Measurements from ENCODE around the gene SDSL.
A peak's percentile ranks its signal among the peaks of the same experiment; 100 is the strongest.

The SDSL gene

DNA sequence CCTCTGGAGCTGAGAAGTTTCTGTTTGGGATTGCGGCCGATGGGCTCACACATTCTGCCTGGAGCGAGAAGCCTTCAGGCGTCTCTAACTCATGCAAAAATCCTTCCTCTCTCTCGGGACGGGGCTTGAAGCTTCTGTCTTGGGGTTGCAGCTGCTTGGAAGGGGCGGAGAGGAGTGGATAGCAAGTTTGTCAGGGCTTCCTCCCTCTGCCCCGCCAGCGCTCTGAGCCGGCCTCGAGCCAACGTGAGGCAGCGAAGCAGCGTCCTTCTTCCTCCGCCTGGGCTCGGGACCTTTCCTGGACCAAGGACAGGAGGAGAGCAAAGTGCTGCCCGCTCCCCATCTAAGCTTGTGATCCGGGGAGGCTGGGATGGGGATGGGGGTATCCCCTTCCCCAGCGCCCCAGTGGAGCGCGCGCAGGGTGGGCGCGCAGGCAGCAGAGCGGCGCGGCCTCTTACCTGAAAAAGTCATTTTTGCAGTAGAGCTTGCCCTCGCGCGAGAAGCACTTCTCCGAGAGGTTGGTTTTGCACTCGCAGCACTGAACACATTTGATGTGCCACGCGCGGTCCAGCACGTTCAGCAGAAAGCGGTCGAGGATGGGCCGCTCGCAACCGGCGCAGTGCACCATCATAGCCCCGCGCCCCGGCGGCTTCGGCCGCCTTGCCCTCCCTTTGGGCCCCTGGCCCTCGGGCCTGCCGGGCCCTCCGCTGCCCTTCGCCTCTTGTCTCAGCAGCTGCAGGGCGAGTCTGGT lies 48.9 kb downstream of the SDSL start:
- DNase-seq = peak; percentile 51

DNA sequence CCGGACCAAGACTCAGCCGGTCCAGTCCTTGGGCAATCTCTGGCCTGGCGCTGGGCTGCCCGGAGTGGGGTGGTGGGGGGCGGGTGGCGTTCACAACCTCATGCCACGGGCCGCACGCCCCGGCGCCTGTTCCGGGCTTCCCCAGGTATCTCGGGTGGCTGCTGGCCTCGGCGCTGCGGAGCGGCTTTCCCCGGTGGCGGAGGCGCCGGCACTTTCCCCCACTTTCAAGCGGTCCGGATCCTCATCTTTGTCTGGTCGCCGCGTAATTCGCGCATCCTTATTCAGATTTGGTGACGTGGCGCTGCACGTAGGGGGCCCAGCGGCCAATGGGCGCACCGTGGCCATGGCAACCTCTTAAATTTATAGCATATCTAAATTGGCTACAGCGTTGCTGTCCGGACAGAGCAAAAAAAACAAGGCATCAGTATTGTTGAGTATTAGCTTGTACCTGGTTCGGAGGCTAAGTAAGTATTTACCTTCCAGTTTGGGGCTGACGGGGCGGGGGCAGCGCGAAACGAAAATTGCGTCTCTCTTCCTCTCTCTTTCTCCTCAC lies 49.5 kb downstream of the SDSL start, which contains the start of gene LHX5:
Gene LHX5 (minus strand): TSS at position 253 of the 553 bp plus-strand sequence. CDS start 373 bp downstream, outside the sequence.
- DNase-seq = peak; percentile 52

- DNase-seq = no peak
Observed at GRCh38 chr12:113472191-113473121, 50.3 kb downstream of the SDSL start.

GRCh38 chr12:113473400-113473799 lies 51.2 kb downstream of the SDSL start:
- DNase-seq = no peak

DNA sequence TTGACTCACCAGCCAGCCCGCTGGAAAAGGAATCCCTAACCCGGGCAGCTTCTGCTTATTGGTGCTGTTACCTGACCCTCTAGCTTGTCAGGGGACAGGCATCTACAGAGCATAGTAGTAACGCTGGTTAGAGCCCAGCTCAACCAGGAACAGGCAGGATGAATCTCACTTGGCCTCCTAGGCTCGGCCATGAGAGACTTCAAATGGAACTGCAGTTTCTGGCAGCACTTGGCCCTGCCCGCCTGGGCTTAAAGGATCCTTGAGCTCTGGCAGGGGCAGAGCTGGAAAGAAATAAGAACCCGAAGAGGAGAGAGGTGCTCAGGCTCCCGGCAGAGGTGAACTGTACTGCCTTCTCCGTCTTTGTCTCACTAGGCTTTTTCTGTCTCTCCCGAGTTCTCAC lies 51.8 kb downstream of the SDSL start:
- DNase-seq = peak; percentile 51

- DNase-seq = no peak
Observed at GRCh38 chr12:113474635-113475436, 52.7 kb downstream of the SDSL start.

- peak; percentile 47 for DNase-seq
Observed at GRCh38 chr12:113475451-113476175, 53.4 kb downstream of the SDSL start.

GRCh38 chr12:113476176-113476986 lies 54.2 kb downstream of the SDSL start:
- peak; percentile 46 for DNase-seq

- DNase-seq = no peak
Observed at GRCh38 chr12:113477171-113477841, 55.1 kb downstream of the SDSL start.

DNA sequence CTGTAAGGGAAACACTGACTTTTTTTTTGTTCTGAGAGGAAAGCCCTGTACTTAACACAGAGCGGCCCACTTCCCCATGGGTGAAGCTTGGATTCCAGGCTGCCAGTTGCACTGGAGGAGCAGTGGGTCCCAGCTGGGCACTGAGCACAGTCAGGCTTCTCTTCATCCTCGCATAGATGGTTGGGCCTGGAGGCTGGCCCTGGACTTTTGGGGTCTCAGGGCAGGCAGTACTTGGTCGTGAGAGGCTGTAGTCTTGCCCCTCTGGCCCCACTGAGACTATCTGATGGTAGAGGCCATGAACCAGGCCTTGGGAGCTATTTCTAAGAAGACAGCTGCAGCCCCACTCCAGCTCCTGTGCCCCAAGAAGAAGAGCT lies 55.6 kb downstream of the SDSL start:
- no peak for DNase-seq

- DNase-seq = no peak
Observed at GRCh38 chr12:113478351-113479011, 56.3 kb downstream of the SDSL start.

GRCh38 chr12:113479216-113479589 lies 57.0 kb downstream of the SDSL start:
- no peak for DNase-seq

DNA sequence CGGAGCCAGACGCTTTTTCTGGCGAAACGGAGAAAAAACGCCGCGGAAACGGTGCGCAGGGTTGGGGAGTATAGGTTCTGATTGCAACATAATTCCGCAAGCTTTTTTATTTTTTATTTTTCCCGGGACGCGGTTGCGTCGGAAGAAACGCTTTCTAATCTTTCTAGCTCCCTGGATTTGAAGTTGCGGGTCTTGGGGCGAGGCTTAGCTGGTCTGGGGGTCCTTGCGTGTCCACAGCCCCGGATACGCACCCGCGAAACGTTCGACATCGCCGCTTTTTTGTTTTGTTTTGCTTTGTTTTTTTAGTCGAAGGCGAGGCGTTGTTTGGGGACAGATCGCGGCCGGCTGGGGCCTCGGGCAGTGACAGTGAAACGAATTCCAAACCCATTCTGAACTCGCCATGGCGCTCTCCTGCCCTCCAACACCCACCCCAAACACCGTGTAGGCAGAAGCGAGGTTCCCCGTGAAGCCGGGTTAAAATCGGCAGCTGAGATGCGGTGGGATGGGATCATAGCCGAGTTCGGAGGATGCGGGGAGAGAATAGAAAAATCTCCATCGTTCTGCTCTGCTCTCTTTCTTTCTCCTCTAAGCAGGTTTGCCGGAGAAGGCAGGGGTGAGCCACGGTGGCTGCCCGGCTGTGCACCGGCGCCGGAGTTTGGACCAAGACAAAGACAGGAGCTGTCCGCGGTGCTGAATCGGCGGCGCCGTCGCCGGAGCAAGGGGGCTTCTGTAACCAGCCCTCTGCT lies 57.6 kb downstream of the SDSL start:
- DNase-seq = peak; percentile 78

DNA sequence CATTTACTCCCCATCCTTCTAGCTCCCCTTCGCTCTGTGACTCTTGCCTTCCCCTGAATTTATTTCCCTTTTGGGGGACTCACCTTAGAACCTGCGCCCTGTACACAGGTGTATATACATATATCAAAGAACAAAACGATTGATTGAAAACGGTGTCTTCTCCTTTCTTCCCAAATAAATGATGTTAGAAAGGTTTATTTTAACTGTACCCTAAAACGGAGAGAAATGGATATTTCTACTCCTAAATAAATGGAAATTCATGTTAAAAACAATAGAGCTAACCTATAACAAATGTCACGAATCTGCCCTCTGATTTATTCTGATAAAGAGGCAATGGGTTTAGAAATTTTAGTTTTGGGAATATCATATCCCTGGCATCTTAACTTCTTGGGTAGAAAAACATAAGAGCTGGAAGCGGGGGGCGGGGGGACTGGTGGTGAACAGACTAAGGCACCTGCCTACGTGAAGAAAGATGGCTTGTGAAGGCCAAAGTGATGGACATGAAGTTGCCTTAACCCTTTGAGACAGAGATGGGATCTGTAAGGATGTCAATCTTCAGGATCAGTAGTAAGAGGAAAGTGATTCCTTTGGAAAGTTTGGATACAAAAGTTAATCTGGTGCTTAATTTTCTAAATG lies 58.3 kb downstream of the SDSL start:
- DNase-seq = no peak

- no peak for DNase-seq
Observed at GRCh38 chr12:113482334-113482733, 60.2 kb downstream of the SDSL start.

DNA sequence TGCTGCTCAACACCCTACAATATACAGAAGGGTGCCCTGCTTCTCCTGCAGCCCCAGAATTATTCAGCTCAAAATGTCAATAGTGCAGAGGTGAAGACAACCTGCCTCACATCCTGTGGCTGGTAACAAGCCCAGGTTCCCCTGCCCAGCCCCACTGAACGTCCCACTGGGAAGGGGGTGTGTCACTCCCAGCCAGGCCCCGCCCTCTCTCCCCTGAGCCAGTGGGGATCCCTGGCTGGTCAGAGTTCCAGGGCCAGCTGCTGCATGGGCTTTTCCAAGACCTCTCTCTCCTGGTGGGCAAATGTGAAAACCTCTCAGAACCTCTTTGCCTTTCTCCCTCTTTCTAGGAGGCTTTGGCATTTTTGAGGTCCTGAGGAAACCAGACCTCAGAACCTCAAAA lies 63.1 kb downstream of the SDSL start:
- no peak for DNase-seq

DNA sequence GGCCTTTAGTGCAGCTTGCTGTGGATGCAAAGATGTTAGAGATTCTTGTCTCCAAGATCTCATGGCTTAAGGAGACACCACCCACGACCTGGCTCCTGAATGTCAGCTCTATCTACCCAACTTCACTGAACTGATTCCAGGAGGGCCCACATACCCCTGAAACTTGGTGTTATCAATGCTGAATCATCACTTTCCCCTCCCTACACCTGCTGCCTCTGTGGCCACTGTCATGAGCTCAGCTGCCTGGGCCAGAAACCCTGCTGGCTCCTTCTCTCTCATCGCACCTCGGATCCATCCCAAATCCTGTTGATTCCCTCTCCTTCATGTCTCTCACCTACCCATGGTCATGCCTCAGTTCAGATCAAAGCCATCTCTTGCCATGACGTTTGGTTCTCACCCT lies 64.5 kb downstream of the SDSL start:
- DNase-seq = no peak
